ENCODE data around the gene COL19A1.

- TF ChIP-seq YY1 (IDR thresholded peaks at IDR 0.05; ENCODE audit: insufficient read depth, insufficient read length) (no peak), SUZ12 (IDR thresholded peaks at IDR 0.05; ENCODE audit: extremely low read depth, insufficient read depth, insufficient read length) (no peak), ZNF274 (IDR thresholded peaks at IDR 0.05; ENCODE audit: low read depth, low read length) (no peak)
These were observed 227.8 kb downstream of the COL19A1 start for GRCh38 chr6:70094156-70094555.

Measured in NT2/D1 (cell line).